SU-DHL-6 (cell line): ENCODE measurements around the gene TMA7.

ENCODE experiments used
- CTCF ChIP-seq: fragments of 200-600 bp; sonication (generic); IDR thresholded peaks from one replicate; pipeline ENCODE4 v1.5.1; 2017; ENCODE audit warnings: antibody characterized with exemption, mild to moderate bottlenecking, low read length, moderate library complexity; ENCODE audit not compliant: insufficient read depth, poor library complexity, severe bottlenecking
- EZH2phosphoT487 ChIP-seq: fragments of 200-600 bp; sonication (generic), shearing (Covaris generic); conservative IDR thresholded peaks from 2 replicates; pipeline ENCODE4 v1.6.1; 2018; ENCODE audit warnings: mild to moderate bottlenecking, antibody characterized with exemption, low read length, moderate library complexity, mixed read lengths

- TF ChIP-seq CTCF (no peak), EZH2phosphoT487 (no peak)
Observed at GRCh38 chr3:48418651-48419050, 21.4 kb upstream of the TMA7 start.
